Heart right ventricle (tissue), 16 donors: ENCODE results near the gene CHN2. TPM values are rescaled to one million over a fixed set of nuclear protein-coding genes. Genes with fewer than 3 reads are reported as not detected.
A peak's percentile ranks its signal among the peaks of the same experiment; 100 is the strongest.

Source experiments
- ATAC-seq, 8 donors: fragments of 200-7000 bp; cut with Tn5 transposase; one replicate each; pipeline ENCODE4 v1.9.1; 2020; ENCODE audit warnings: mild to moderate bottlenecking in 8 of 8, moderate library complexity in 8 of 8, moderate number of reproducible peaks in 1 of 8
- DNase-seq, 2 donors: peaks; one replicate each; pipeline ENCODE4 v3.0.0-alpha.2; 2020
- H3K27ac ChIP-seq, 10 donors: fragments of 200-600 bp; sonication (generic) in 2 of 10; one replicate each; pipeline versions ENCODE4 v1.5.0 to v1.8.0; 2020 to 2022; ENCODE audit warnings: mild to moderate bottlenecking in 3 of 10
- H3K27me3 ChIP-seq, 7 donors: fragments of 200-600 bp; one replicate each; pipeline ENCODE4 v1.8.0; 2021 to 2022; ENCODE audit warnings: mild to moderate bottlenecking in 2 of 7
- H3K36me3 ChIP-seq, 9 donors: fragments of 200-600 bp; sonication (generic) in 1 of 9; one replicate each; pipeline versions ENCODE4 v1.5.0 to v1.8.0; 2020 to 2022; ENCODE audit warnings: mild to moderate bottlenecking in 2 of 9
- H3K4me1 ChIP-seq, 9 donors: fragments of 200-600 bp; sonication (generic) in 1 of 9; one replicate each; pipeline versions ENCODE4 v1.5.0 to v1.8.0; 2020 to 2022; ENCODE audit warnings: mild to moderate bottlenecking in 4 of 9
- H3K4me3 ChIP-seq, 10 donors: fragments of 200-600 bp; sonication (generic) in 2 of 10; one replicate each; pipeline versions ENCODE4 v1.5.0 to v1.8.0; 2020 to 2022; ENCODE audit warnings: mild to moderate bottlenecking in 7 of 10, moderate library complexity in 2 of 10
- H3K9me3 ChIP-seq, 11 donors: fragments of 200-600 bp in 10 of 11; sonication (generic) in 2 of 11; one replicate each; pipeline versions ENCODE4 v1.5.0 to v1.8.0; 2013 to 2022; ENCODE audit warnings: mild to moderate bottlenecking in 2 of 11, control low read depth in 1 of 11, moderate library complexity in 1 of 11
- WGBS, 2 donors: extraction: QIAGEN DNeasy Blood & Tissue Kit; methylation state at CpG; one replicate each; pipeline ENCODE4 v1.1.7; 2013; ENCODE audit warnings: inconsistent platforms in 1 of 2; 5-methylcytosine and 5-hydroxymethylcytosine counted together
- intact Hi-C, 10 donors: fragments of 100-400 bp; cut with DNase I; formaldehyde crosslinking; loops; one replicate each; pipeline versions ENCODE4 v1.11.1 to v1.14.2; 2022
- polyA plus RNA-seq, 2 donors: library from polyadenylated mRNA; stranded (reverse); fragments of 200-250 nt; gene quantifications; one replicate each; pipeline ENCODE4 v1.2.3, GENCODE V29; 2013
- total RNA-seq, 10 donors: library from RNA; stranded (reverse); fragmentation: NEBNext Ultra II Directional in 3 of 10; extraction: Animal tissue kit (Norgen Biotek cat#: 25700) in 3 of 10; gene quantifications; one replicate each; pipeline versions ENCODE4 v1.2.1 to v1.2.4, GENCODE V29; 2021 to 2023
- TF ChIP-seq, protein P1 (sequence below), 9 donors: fragments of 200-600 bp; sonication (generic) in 2 of 9; IDR thresholded peaks; one replicate each; pipeline versions ENCODE4 v1.5.0 to v1.8.0; 2021 to 2022; ENCODE audit warnings: antibody characterized with exemption in 9 of 9, mild to moderate bottlenecking in 5 of 9, moderate library complexity in 1 of 9
- donor health status: Arrhythmogenic right ventricular cardiomyopathy.
- donor health status: ischemic (EF 13 %, LVEDD 7.1; RV severe dilation, severe dysfunction).
- donor health status: healthy with polysubstance abuse.
- donor health status: DM: no; HTN: yes; CAD: no.
- donor health status: DM: no; HTN: no; CAD: no.
- donor health status: ischemic (EF 25% LVEDD 6.9; RV normal size, moderate dysfunction).
- donor health status: ischemic (EF 25% LVEDD 5.7; RV mildly dilated, moderate dysfunction).
- donor health status: healthy.
- donor health status: DM: yes; HTN: yes; CAD: no.
- donor health status: Ischemic cardiomyopathy.
- donor health status: ischemic (EF 35%, LVEDD 5.7; RV mildly dilated, moderate dysfunction).
- donor health status: nonischemic (EF 11% LVEDD 7.7; RV severe dilation, severe dysfunction).
- donor health status: DM: yes; HTN: yes; CAD: no.
- donor health status: PGD.
- donor health status: ischemic (EF 29% LVEDD 5.4; RV normal size, mild dysfunction).
- donor health status: nonischemic (EF 23%, LVEDD 6.1; RV moderate dilation, normal function).

The CHN2 gene
- total and polyA plus RNA-seq, 12 donors: 5.9 to 54.9 (median 22.6) TPM

DNA sequence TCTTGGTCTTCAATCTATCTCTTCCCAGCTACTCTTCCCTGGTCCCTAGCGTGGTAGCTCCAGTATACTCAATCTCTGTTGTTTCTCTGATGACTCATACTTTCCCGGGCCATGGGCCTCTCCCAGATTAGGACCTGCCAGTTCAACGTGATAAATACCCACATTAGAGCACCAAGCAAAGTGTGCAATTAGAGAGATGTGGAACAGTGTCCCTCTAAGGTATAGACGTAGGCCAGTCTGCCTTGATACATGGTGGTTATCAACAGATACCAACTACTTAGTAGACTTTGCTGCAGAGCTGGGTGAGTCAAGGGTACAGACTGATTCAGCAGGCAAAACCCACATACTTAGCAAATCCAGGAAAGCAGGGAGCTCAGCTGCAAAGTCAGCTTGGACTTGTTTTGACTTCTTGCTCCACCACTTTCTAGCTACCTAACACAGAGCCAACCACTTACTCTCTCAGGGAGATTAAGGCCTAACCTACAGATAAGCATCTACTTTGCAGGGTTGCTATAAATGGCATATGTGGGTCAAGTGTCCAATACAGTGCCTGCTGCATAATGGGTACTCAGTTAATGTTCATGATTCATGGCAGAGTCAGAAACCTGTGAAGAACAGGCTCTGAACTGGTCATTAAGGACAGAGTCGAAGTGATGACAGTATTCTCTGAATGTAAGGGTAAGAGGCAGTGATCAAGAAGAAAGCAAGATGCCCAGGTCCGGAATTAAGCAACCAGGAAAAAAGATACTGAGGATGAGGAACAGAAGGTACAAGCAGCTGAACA, 176.1 kb downstream of the CHN2 start:
- 48 to 49% methylated on average over 6 of the region's 6 CpGs for WGBS, 2 donors
- H3K27ac ChIP-seq: peak overlapping the region in 2 of 10 donors; percentile 14 to 16
- H3K4me1 ChIP-seq: peaks cover 0 to 30% (median 3%) of the 10 kb centered on the region in 9 donors
- no peaks in the 10 kb centered on the region for H3K27me3 ChIP-seq
- TF ChIP-seq, protein P1, sequence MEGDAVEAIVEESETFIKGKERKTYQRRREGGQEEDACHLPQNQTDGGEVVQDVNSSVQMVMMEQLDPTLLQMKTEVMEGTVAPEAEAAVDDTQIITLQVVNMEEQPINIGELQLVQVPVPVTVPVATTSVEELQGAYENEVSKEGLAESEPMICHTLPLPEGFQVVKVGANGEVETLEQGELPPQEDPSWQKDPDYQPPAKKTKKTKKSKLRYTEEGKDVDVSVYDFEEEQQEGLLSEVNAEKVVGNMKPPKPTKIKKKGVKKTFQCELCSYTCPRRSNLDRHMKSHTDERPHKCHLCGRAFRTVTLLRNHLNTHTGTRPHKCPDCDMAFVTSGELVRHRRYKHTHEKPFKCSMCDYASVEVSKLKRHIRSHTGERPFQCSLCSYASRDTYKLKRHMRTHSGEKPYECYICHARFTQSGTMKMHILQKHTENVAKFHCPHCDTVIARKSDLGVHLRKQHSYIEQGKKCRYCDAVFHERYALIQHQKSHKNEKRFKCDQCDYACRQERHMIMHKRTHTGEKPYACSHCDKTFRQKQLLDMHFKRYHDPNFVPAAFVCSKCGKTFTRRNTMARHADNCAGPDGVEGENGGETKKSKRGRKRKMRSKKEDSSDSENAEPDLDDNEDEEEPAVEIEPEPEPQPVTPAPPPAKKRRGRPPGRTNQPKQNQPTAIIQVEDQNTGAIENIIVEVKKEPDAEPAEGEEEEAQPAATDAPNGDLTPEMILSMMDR (IDR thresholded peaks at IDR 0.05): no peak
- ATAC-seq: peak in 7 of 8 donors; percentile 71 to 95 (median 88)
- intact Hi-C loops: no loop called here
- H3K9me3 ChIP-seq: no peaks in the 10 kb centered on the region
- H3K36me3 ChIP-seq: peaks cover 0 to 9% (median 0%) of the 10 kb centered on the region in 9 donors
- H3K4me3 ChIP-seq: no peak overlapping the region
- peak in 1 of 2 donors; percentile 24 for DNase-seq

DNA sequence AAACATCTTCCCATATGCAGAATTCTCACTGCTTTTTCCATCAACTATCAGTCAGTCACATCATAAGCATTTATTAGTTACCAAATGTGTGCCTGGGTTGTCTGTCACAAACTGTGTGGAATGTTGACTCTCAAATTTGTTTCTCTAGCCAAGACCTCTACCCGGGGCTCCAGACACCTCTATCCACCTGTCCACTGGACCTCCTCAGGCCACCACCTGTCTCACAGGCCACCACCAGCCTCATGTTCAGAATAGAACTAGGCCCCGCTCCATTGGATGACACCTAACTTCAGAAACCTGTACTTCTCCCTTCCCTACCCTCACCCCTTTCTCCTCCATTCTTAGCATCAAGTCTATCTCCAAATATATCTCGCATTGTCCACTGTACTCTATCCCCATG, 176.9 kb downstream of the CHN2 start:
- no peak overlapping the region for H3K27ac ChIP-seq
- no peaks in the 10 kb centered on the region for H3K27me3 ChIP-seq
- H3K9me3 ChIP-seq: no peaks in the 10 kb centered on the region
- intact Hi-C loops: no loop called here
- DNase-seq (no peak), ATAC-seq (no peak)
- H3K4me1 ChIP-seq: peaks cover 0 to 34% (median 7%) of the 10 kb centered on the region in 9 donors
- H3K4me3 ChIP-seq: no peak overlapping the region
- 97 to 100% methylated on average over 3 of the region's 3 CpGs for WGBS, 2 donors
- peaks cover 0 to 9% (median 0%) of the 10 kb centered on the region in 9 donors for H3K36me3 ChIP-seq
- TF ChIP-seq, protein P1 (IDR thresholded peaks at IDR 0.05): no peak

DNA sequence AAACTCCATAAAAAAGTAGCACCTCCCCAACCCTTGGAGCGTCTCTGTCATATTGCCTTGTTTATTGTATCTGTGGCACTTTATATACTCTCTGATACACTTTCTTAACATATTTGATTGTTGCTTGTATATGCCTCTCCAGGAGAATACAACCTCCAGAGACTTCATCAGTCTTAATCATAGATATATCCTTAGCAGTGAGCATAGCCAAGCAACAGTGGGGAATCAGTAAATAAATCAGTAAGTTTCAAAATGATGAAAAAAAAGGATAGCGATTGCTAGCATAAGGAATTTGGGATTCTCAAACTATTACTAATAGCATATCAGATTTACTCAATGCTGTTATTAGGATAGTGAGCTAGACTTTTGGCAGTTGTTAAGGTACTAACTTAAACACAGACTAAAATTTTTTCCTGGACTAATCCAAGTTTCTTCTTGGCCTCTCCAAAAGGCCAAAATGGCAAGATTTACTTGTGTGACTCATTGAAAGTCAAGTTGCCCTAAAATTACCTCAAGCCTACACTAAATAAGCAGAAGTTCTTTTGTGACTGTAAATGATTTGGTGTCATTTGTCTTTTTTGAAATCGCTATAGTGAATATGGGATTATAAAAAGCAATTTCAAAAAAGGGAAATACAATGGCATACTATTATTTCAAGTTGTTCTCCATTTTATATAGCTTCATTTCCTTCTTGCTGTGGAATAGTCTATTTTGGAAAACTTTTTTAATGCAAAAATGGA, 177.9 kb downstream of the CHN2 start:
- peaks cover 0 to 9% (median 0%) of the 10 kb centered on the region in 9 donors for H3K36me3 ChIP-seq
- TF ChIP-seq, protein P1 (IDR thresholded peaks at IDR 0.05): no peak
- no peak for ATAC-seq
- DNase-seq: no peak
- H3K27me3 ChIP-seq: no peaks in the 10 kb centered on the region
- H3K4me1 ChIP-seq: peaks cover 0 to 31% (median 7%) of the 10 kb centered on the region in 9 donors
- no peaks in the 10 kb centered on the region for H3K9me3 ChIP-seq
- no peak overlapping the region for H3K4me3 ChIP-seq
- H3K27ac ChIP-seq: peak overlapping the region in 1 of 10 donors; percentile 37
- intact Hi-C loops: no loop called here
- WGBS, 2 donors: 92 to 95% methylated on average over 3 of the region's 3 CpGs
